GM12878 (cell line): ENCODE measurements around the gene OTUD4. TPM values are rescaled to one million over a fixed set of nuclear protein-coding genes. Genes with fewer than 3 reads are reported as not detected.
A peak's percentile ranks its signal among the peaks of the same experiment; 100 is the strongest.

Experiments
- ATAC-seq: fragments of 200-7000 bp; cut with Tn5 transposase; 3 replicates; pipeline ENCODE4 v1.9.1; 2020; ENCODE audit warnings: mild to moderate bottlenecking, moderate library complexity
- BruUV-seq: library from RNA; stranded (reverse); fragments of 400-500 nt; replicated peaks from 2 replicates; lab custom pipeline; 2021; lab: Mats Ljungman, UMichigan
- CTCF ChIA-PET: fragments of 300-600 bp; sonication (Branson Sonifier 250); formaldehyde crosslinking; extraction: SDS; loops from one replicate; lab custom pipeline; 2021; ENCODE audit warnings: inconsistent platforms; lab: Yijun Ruan, JAX
- POLR2A ChIA-PET: fragments of 350-600 bp; formaldehyde crosslinking; extraction: SDS; loops from one replicate; lab custom pipeline; 2021; ENCODE audit warnings: inconsistent platforms; lab: Charles Lee
- RAD21 ChIA-PET: fragments of 300-600 bp; sonication (Branson Sonifier 250); formaldehyde crosslinking; loops from one replicate; lab custom pipeline; 2023; ENCODE audit warnings: antibody characterized with exemption; ENCODE audit not compliant: unreplicated experiment; lab: Charles Lee
- SMC1A ChIA-PET: fragments of 300-600 bp; sonication (Branson Sonifier 250); formaldehyde crosslinking; loops from one replicate; lab custom pipeline; 2023; ENCODE audit not compliant: unreplicated experiment, uncharacterized antibody; lab: Charles Lee
- DNase-seq: peaks from one replicate; pipeline ENCODE4 v3.0.0-alpha.2; 2011; ENCODE audit warnings: low read depth, low spot score
- FAIRE-seq: peaks from 3 replicates; lab custom pipeline; 2011; peaks lifted over from hg19 to GRCh38; lab: Jason Lieb, UNC
- H2AFZ ChIP-seq: 2 replicates; pipeline ENCODE4 v1.6.0; 2011; ENCODE audit warnings: low read depth, low read length, control low read depth; ENCODE audit not compliant: control insufficient read depth
- H3K27ac ChIP-seq: 2 replicates; pipeline ENCODE4 v1.5.1; 2011; ENCODE audit warnings: control low read depth; ENCODE audit not compliant: control insufficient read depth, insufficient read depth
- H3K27me3 ChIP-seq, 2 experiments: replicated peaks in 1 of 2; 2 replicates each; pipeline versions ENCODE4 v1.6.0 to v1.6.1; 2011; ENCODE audit warnings: low read length in 1 of 2; ENCODE audit not compliant: control insufficient read depth in 2 of 2, insufficient read depth in 2 of 2
- H3K36me3 ChIP-seq, 2 experiments: 2 replicates each; pipeline ENCODE4 v1.5.1; 2011; ENCODE audit warnings: low read length in 1 of 2; ENCODE audit not compliant: control insufficient read depth in 2 of 2, insufficient read depth in 2 of 2
- H3K4me1 ChIP-seq: 2 replicates; pipeline ENCODE4 v1.6.1; 2011; ENCODE audit warnings: mild to moderate bottlenecking, low read length, moderate library complexity, mixed read lengths; ENCODE audit not compliant: control insufficient read depth, insufficient read depth
- H3K4me2 ChIP-seq: 2 replicates; pipeline ENCODE4 v1.6.0; 2011; ENCODE audit warnings: control low read depth; ENCODE audit not compliant: control insufficient read depth, insufficient read depth
- H3K4me3 ChIP-seq: fragments of 200-600 bp; sonication (generic); 2 replicates; pipeline ENCODE4 v1.5.1; 2016
- H3K79me2 ChIP-seq: 2 replicates; pipeline ENCODE4 v1.6.0; 2011; ENCODE audit warnings: low read length; ENCODE audit not compliant: control insufficient read depth, insufficient read depth
- H3K9ac ChIP-seq: 2 replicates; pipeline ENCODE4 v1.8.0; 2011; ENCODE audit warnings: low read length, control low read depth, mixed read lengths; ENCODE audit not compliant: control insufficient read depth, insufficient read depth
- H3K9me3 ChIP-seq: replicated peaks from 3 replicates; pipeline ENCODE4 v1.5.1; 2011; ENCODE audit warnings: mild to moderate bottlenecking, low read length; ENCODE audit not compliant: control insufficient read depth, insufficient read depth
- H4K20me1 ChIP-seq: 2 replicates; pipeline ENCODE4 v1.6.0; 2011; ENCODE audit not compliant: control insufficient read depth, insufficient read depth
- BHLHE40 ChIP-seq, 2 experiments: fragments of 450-650 bp in 1 of 2; IDR thresholded peaks; 2 replicates each; pipeline ENCODE4 v1.6.1; 2011 to 2017; ENCODE audit warnings: low read depth in 2 of 2, borderline replicate concordance in 1 of 2, improper control_type of control experiment in 1 of 2, low read length in 1 of 2, mild to moderate bottlenecking in 1 of 2
- CBX5 ChIP-seq: sonication (generic); IDR thresholded peaks from 2 replicates; pipeline ENCODE4 v1.6.1; 2016; ENCODE audit warnings: low read depth, moderate library complexity, mild to moderate bottlenecking, inconsistent platforms
- CREM ChIP-seq: IDR thresholded peaks from 2 replicates; pipeline ENCODE4 v1.6.1; 2014; ENCODE audit warnings: antibody characterized with exemption, low read depth
- DPF2 ChIP-seq: fragments of 450-650 bp; IDR thresholded peaks from 2 replicates; pipeline ENCODE4 v1.6.1; 2017; ENCODE audit warnings: mild to moderate bottlenecking
- EP300 ChIP-seq, 2 experiments: fragments of 150-350 bp in 1 of 2; IDR thresholded peaks; 2 replicates each; pipeline ENCODE4 v1.6.1; 2011 to 2012; ENCODE audit warnings: low read depth in 2 of 2, low read length in 2 of 2, borderline replicate concordance in 1 of 2, improper control_type of control experiment in 1 of 2, inconsistent platforms in 1 of 2; ENCODE audit not compliant: control insufficient read depth in 1 of 2
- ETV6 ChIP-seq, 2 experiments: fragments of 450-650 bp in 1 of 2; IDR thresholded peaks in 1 of 2; conservative IDR thresholded peaks in 1 of 2; 2 replicates each; pipeline ENCODE4 v1.6.1; 2014; ENCODE audit warnings: antibody characterized with exemption in 1 of 2, borderline replicate concordance in 1 of 2, low read depth in 1 of 2, mild to moderate bottlenecking in 1 of 2, moderate library complexity in 1 of 2
- FOXK2 ChIP-seq: fragments of 450-650 bp; IDR thresholded peaks from 2 replicates; pipeline ENCODE4 v1.6.1; 2017; ENCODE audit warnings: mild to moderate bottlenecking, moderate library complexity
- HDAC2 ChIP-seq: fragments of 200-600 bp; sonication (generic); IDR thresholded peaks from 2 replicates; pipeline ENCODE4 v1.6.1; 2017
- IKZF1 ChIP-seq: fragments of 450-650 bp; conservative IDR thresholded peaks from 2 replicates; pipeline ENCODE4 v1.6.1; 2017; ENCODE audit warnings: antibody characterized with exemption, mild to moderate bottlenecking
- RBBP5 ChIP-seq: fragments of 200-600 bp; sonication (generic); conservative IDR thresholded peaks from 2 replicates; pipeline ENCODE4 v1.6.1; 2016
- SIX5 ChIP-seq: IDR thresholded peaks from 2 replicates; pipeline ENCODE4 v1.6.1; 2011; ENCODE audit warnings: mild to moderate bottlenecking, low read depth, low read length, moderate library complexity; ENCODE audit not compliant: severe bottlenecking
- SMAD1 ChIP-seq: fragments of 450-650 bp; IDR thresholded peaks from 2 replicates; pipeline ENCODE4 v1.6.1; 2018; ENCODE audit warnings: mild to moderate bottlenecking, low read depth; ENCODE audit not compliant: partially characterized antibody
- TBL1XR1 ChIP-seq: IDR thresholded peaks from 2 replicates; pipeline ENCODE4 v1.6.1; 2012; ENCODE audit warnings: low read depth, low read length, improper control_type of control experiment
- ZBED1 ChIP-seq: IDR thresholded peaks from 2 replicates; pipeline ENCODE4 v1.6.1; 2016; ENCODE audit warnings: borderline replicate concordance
- ZNF217 ChIP-seq: fragments of 450-650 bp; IDR thresholded peaks from 2 replicates; pipeline ENCODE4 v1.6.1; 2017; ENCODE audit warnings: antibody characterized with exemption, mild to moderate bottlenecking
- WGBS: methylation state at CpG from one replicate; pipeline ENCODE4 v1.1.6; 2016; ENCODE audit warnings: low lambda C conversion rate; ENCODE audit not compliant: insufficient replicate concordance, insufficient coverage; ENCODE audit errors: missing lambda C conversion rate; 5-methylcytosine and 5-hydroxymethylcytosine counted together
- in situ Hi-C: fragments of 300-500 bp; cut with MboI; formaldehyde crosslinking; loops from 9 replicates; pipeline ENCODE4 v1.14.3; 2018; ENCODE audit warnings: mixed read lengths
- intact Hi-C: fragments of 100-400 bp; cut with micrococcal nuclease; formaldehyde crosslinking; loops from one replicate; pipeline ENCODE4 v1.14.2; 2022; ENCODE audit not compliant: unreplicated experiment
- polyA plus RNA-seq, 11 experiments: library from polyadenylated mRNA; depleted of rRNA in 4 of 11; unstranded in 6 of 11; stranded (reverse) in 5 of 11; fragments of >200 nt; fragmentation: Nextera tagmentation in 4 of 11; fragmentation: Illumina TruSeq in 1 of 11; extraction: Ambion mirVana in 4 of 11; extraction: Trizol in 1 of 11; gene quantifications; 1 replicate in 1 of 11; 2 replicates in 10 of 11; pipeline versions ENCODE4 v1.2.1 to v1.2.3, GENCODE V29; 2011 to 2016; ENCODE audit warnings: inconsistent platforms in 2 of 11, missing spikeins in 2 of 11, low read depth in 1 of 11
- total RNA-seq, 4 experiments: library from RNA; depleted of rRNA in 3 of 4; stranded (reverse); fragments of >200 nt in 3 of 4; fragmentation: Illumina TruSeq in 1 of 4; extraction: Trizol in 1 of 4; gene quantifications; 2 replicates each; pipeline versions ENCODE4 v1.2.1 to v1.2.3, GENCODE V29; 2013 to 2021
- TF ChIP-seq, protein P1 (sequence below): IDR thresholded peaks from 2 replicates; pipeline ENCODE4 v1.6.1; 2012; ENCODE audit warnings: low read length, inconsistent platforms

The OTUD4 gene
- total and polyA plus RNA-seq, 10 of the 15 experiments (the other 5 are each of a cell fraction or from before 2014, with no cell fraction given), result 2.2 to 26.3 (median 14.2) TPM

DNA sequence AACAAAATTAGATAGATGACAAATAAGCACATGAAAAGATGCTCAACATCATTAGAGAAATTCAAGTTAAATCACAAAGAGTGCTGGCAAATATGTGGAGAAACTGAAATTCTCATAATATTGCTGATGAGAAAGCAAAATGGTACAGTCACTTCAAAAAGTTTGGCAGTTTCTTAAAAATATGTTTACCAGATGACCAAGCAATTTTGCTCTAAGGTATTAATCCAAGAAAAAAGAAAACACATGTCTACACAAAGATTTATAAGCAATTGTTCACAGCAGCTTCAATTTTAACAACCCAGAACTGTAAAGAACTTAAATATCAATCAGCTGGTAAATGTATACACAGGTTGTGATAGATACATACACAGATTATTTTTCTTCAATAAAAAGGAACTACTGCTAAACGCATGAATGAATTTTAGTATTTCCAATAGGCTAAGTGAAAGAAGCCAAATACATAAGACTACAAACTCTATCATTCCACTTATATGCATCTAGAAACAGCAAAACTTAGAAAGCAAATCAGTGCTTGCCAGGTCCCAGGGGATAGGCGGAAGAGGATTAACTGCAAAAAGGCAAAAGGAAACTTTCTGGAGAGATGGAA is 11.7 kb downstream of the OTUD4 start:
- SMC1A ChIA-PET, result interaction anchor here (0.7 to 5.0 kb wide), 5 partner anchors 8 to 65 kb away, joined by 3 to 28 read pairs (median 4); no protein-coding TSS in a partner anchor
- RAD21 ChIA-PET, result interaction anchor here (1.0 kb wide), 1 partner anchor 10 kb away, joined by 4 read pairs; no protein-coding TSS in a partner anchor

More for the DNA sequence above, 11.7 kb downstream of the OTUD4 start:
- Histone ChIP-seq H3K9ac (no peak overlapping the region), H3K4me2 (no peak overlapping the region), H3K27ac (no peak overlapping the region), H3K4me3 (no peak overlapping the region), H2AFZ (no peak overlapping the region), H3K9me3 (no peaks in the 10 kb centered on the region), H4K20me1 (no peaks in the 10 kb centered on the region), H3K36me3 (peaks cover 0 to 5% of the 10 kb centered on the region in 2 experiments; a peak in 2 of 4 replicates), H3K4me1 (no peaks in the 10 kb centered on the region), H3K27me3 (no peaks in the 10 kb centered on the region), H3K79me2 (peaks cover 9% of the 10 kb centered on the region)
- intact Hi-C loops, result no loop called here
- no TSS peak for BruUV-seq
- POLR2A ChIA-PET, result interaction anchor here (1.3 kb wide), 1 partner anchor 10 kb away, joined by 6 read pairs; no protein-coding TSS in a partner anchor
- no peak for TF ChIP-seq CREM
- no peak for TF ChIP-seq HDAC2
- no peak for TF ChIP-seq SIX5
- TF ChIP-seq BHLHE40 (IDR thresholded peaks at IDR 0.05; ENCODE audit: borderline replicate concordance in 1 of 2, low read depth in 2 of 2, low read length in 1 of 2), result no peak
- TF ChIP-seq FOXK2, result no peak
- TF ChIP-seq, protein P1, sequence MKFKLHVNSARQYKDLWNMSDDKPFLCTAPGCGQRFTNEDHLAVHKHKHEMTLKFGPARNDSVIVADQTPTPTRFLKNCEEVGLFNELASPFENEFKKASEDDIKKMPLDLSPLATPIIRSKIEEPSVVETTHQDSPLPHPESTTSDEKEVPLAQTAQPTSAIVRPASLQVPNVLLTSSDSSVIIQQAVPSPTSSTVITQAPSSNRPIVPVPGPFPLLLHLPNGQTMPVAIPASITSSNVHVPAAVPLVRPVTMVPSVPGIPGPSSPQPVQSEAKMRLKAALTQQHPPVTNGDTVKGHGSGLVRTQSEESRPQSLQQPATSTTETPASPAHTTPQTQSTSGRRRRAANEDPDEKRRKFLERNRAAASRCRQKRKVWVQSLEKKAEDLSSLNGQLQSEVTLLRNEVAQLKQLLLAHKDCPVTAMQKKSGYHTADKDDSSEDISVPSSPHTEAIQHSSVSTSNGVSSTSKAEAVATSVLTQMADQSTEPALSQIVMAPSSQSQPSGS, result no peak
- no peak for TF ChIP-seq CBX5
- TF ChIP-seq TBL1XR1, result no peak
- no peak for TF ChIP-seq RBBP5
- no peak for TF ChIP-seq ZBED1
- no peak for TF ChIP-seq IKZF1
- TF ChIP-seq SMAD1, result no peak
- TF ChIP-seq ZNF217, result no peak
- TF ChIP-seq ETV6 (conservative IDR thresholded peaks at IDR 0.05 in 1 of 2, IDR thresholded peaks at IDR 0.05 in 1 of 2; ENCODE audit: borderline replicate concordance in 1 of 2, low read depth in 1 of 2), result no peak
- TF ChIP-seq EP300 (IDR thresholded peaks at IDR 0.05; ENCODE audit: borderline replicate concordance in 1 of 2, control insufficient read depth in 1 of 2, low read depth in 2 of 2, low read length in 2 of 2), result no peak
- TF ChIP-seq DPF2, result no peak
- FAIRE-seq (no peak), DNase-seq (no peak), ATAC-seq (peak; percentile 15)
- in situ Hi-C loops, result no loop called here
- 83% methylated on average over 2 of the region's 2 CpGs for WGBS
- CTCF ChIA-PET, result interaction anchor here (1.2 to 1.3 kb wide), 2 partner anchors 8 to 448 kb away, joined by 3 to 5 read pairs; no protein-coding TSS in a partner anchor
